ENCODE measurements around the gene XIST.

GRCh38 chrX:73852022-73852421 lies 492 bp downstream of the XIST start:
- no peak for TF ChIP-seq CTCF (IDR thresholded peaks at IDR 0.05)
- TF ChIP-seq POLR2A (IDR thresholded peaks at IDR 0.05) = no peak

All from Peyer's patch (tissue), 4 donors.